Smooth muscle cell (in vitro differentiated cells): Measurements from ENCODE around the gene YWHAG. TPM values are rescaled to one million over a fixed set of nuclear protein-coding genes. Genes with fewer than 3 reads are reported as not detected.

Experiments used
- DNase-seq: peaks from one replicate; lab custom pipeline; 2025; ENCODE audit not compliant: unreplicated experiment; lab: John Stamatoyannopoulos, UW
- H2AFZ ChIP-seq: fragments of 200-600 bp; sonication (generic); 2 replicates; pipeline ENCODE4 v1.6.0; 2016; ENCODE audit warnings: antibody characterized with exemption, low read depth, mild to moderate bottlenecking
- H3F3A ChIP-seq: fragments of 200-600 bp; sonication (generic); 2 replicates; pipeline ENCODE4 v1.6.0; 2017; ENCODE audit warnings: antibody characterized with exemption, low read depth
- H3K27ac ChIP-seq: fragments of 200-600 bp; sonication (generic); 2 replicates; pipeline ENCODE4 v1.5.1; 2016; ENCODE audit warnings: low read depth, mild to moderate bottlenecking
- H3K27me3 ChIP-seq: fragments of 200-600 bp; sonication (generic); 2 replicates; pipeline ENCODE4 v1.6.1; 2016; ENCODE audit warnings: low read depth, mild to moderate bottlenecking
- H3K36me3 ChIP-seq: fragments of 200-600 bp; sonication (generic); 2 replicates; pipeline ENCODE4 v1.5.1; 2016; ENCODE audit warnings: low read depth
- H3K4me1 ChIP-seq: fragments of 200-600 bp; sonication (generic); 2 replicates; pipeline ENCODE4 v1.5.1; 2016; ENCODE audit warnings: low read depth
- H3K4me2 ChIP-seq: fragments of 200-600 bp; sonication (generic); 2 replicates; pipeline ENCODE4 v1.6.0; 2016; ENCODE audit warnings: mild to moderate bottlenecking
- H3K4me3 ChIP-seq: fragments of 200-600 bp; sonication (generic); 2 replicates; pipeline ENCODE4 v1.5.1; 2016; ENCODE audit warnings: mild to moderate bottlenecking
- H3K79me2 ChIP-seq: fragments of 200-600 bp; sonication (generic); 2 replicates; pipeline ENCODE4 v1.6.0; 2016; ENCODE audit warnings: low read depth, mild to moderate bottlenecking
- H3K9ac ChIP-seq: fragments of 200-600 bp; sonication (generic); 2 replicates; pipeline ENCODE4 v1.6.0; 2016; ENCODE audit warnings: low read depth
- H3K9me3 ChIP-seq: fragments of 200-600 bp; sonication (generic); replicated peaks from 2 replicates; pipeline ENCODE4 v1.5.1; 2016; ENCODE audit warnings: low read depth
- H4K20me1 ChIP-seq: fragments of 200-600 bp; sonication (generic); 2 replicates; pipeline ENCODE4 v1.6.0; 2016; ENCODE audit warnings: low read depth
- CTCF ChIP-seq: fragments of 200-600 bp; sonication (generic); IDR thresholded peaks from 2 replicates; pipeline ENCODE4 v1.5.1; 2017; ENCODE audit warnings: borderline replicate concordance, mild to moderate bottlenecking, antibody characterized with exemption; ENCODE audit not compliant: insufficient read depth, poor library complexity, severe bottlenecking
- WGBS: methylation state at CpG from one replicate; pipeline ENCODE4 v1.1.7; 2016; ENCODE audit warnings: low lambda C conversion rate; 5-methylcytosine and 5-hydroxymethylcytosine counted together
- polyA plus RNA-seq: library from polyadenylated mRNA; unstranded; fragments of >200 nt; fragmentation: Nextera tagmentation; extraction: Ambion mirVana; gene quantifications from 2 replicates; pipeline ENCODE4 v1.2.1, GENCODE V29; 2016
- total RNA-seq: library from RNA; depleted of rRNA; stranded (reverse); fragments of >200 nt; gene quantifications from 2 replicates; pipeline ENCODE4 v1.2.3, GENCODE V29; 2014

Gene YWHAG
- total and polyA plus RNA-seq, 2 experiments from 2014 or later, result 17.6 to 132 TPM

GRCh38 chr7:76330673-76331072 is 28.1 kb downstream of the YWHAG start:
- no peaks in the 10 kb centered on the region for H3K27me3 ChIP-seq

GRCh38 chr7:76330261-76330660 is 28.5 kb downstream of the YWHAG start:
- Histone ChIP-seq H3K4me1 (peaks cover 5% of the 10 kb centered on the region), H3K9me3 (no peaks in the 10 kb centered on the region), H3K36me3 (peaks cover 13% of the 10 kb centered on the region), H3K4me2 (no peak overlapping the region), H3K27ac (peak overlapping the region; percentile 37), H3F3A (peaks cover 12% of the 10 kb centered on the region), H3K79me2 (peaks cover 100% of the 10 kb centered on the region), H3K4me3 (no peak overlapping the region), H2AFZ (no peak overlapping the region), H4K20me1 (peaks cover 100% of the 10 kb centered on the region), H3K9ac (no peak overlapping the region), H3K27me3 (no peaks in the 10 kb centered on the region)
- no peak for DNase-seq
- no peak for TF ChIP-seq CTCF
- WGBS, result 36% methylated on average over 4 of the region's 4 CpGs

More at GRCh38 chr7:76330673-76331072, 28.1 kb downstream of the YWHAG start:
- no peak overlapping the region for H3K4me3 ChIP-seq
- H3K27ac ChIP-seq, result peak overlapping the region; percentile 37
- 61% methylated on average over 5 of the region's 5 CpGs for WGBS
- no peak overlapping the region for H3K9ac ChIP-seq
- TF ChIP-seq CTCF, result no peak
- no peaks in the 10 kb centered on the region for H3K9me3 ChIP-seq
- peaks cover 12% of the 10 kb centered on the region for H3F3A ChIP-seq
- peaks cover 13% of the 10 kb centered on the region for H3K36me3 ChIP-seq
- H3K79me2 ChIP-seq, result peaks cover 100% of the 10 kb centered on the region
- no peak overlapping the region for H3K4me2 ChIP-seq
- DNase-seq, result no peak
- peaks cover 100% of the 10 kb centered on the region for H4K20me1 ChIP-seq
- H2AFZ ChIP-seq, result no peak overlapping the region
- H3K4me1 ChIP-seq, result peaks cover 5% of the 10 kb centered on the region

- WGBS, result 96% methylated on average over 29 of the region's 29 CpGs
- no peak for DNase-seq
- no peak overlapping the region for H3K27ac ChIP-seq
- peaks cover 19% of the 10 kb centered on the region for H3F3A ChIP-seq
- H3K27me3 ChIP-seq, result no peaks in the 10 kb centered on the region
- no peak overlapping the region for H3K4me3 ChIP-seq
- no peak overlapping the region for H3K4me2 ChIP-seq
- H3K9me3 ChIP-seq, result no peaks in the 10 kb centered on the region
- no peak overlapping the region for H2AFZ ChIP-seq
- peaks cover 13% of the 10 kb centered on the region for H3K36me3 ChIP-seq
- H3K4me1 ChIP-seq, result peaks cover 5% of the 10 kb centered on the region
- no peak overlapping the region for H3K9ac ChIP-seq
- peaks cover 100% of the 10 kb centered on the region for H4K20me1 ChIP-seq
- peaks cover 100% of the 10 kb centered on the region for H3K79me2 ChIP-seq
- TF ChIP-seq CTCF, result no peak
Observed at GRCh38 chr7:76329479-76329878, 29.3 kb downstream of the YWHAG start.

- H3K27me3 ChIP-seq, result no peaks in the 10 kb centered on the region
- peaks cover 100% of the 10 kb centered on the region for H3K79me2 ChIP-seq
- no peak for DNase-seq
- H2AFZ ChIP-seq, result no peak overlapping the region
- H3K27ac ChIP-seq, result peak overlapping the region; percentile 31
- H3K4me3 ChIP-seq, result no peak overlapping the region
- H3K9ac ChIP-seq, result no peak overlapping the region
- peaks cover 5% of the 10 kb centered on the region for H3K4me1 ChIP-seq
- 87% methylated on average over 15 of the region's 15 CpGs for WGBS
- no peaks in the 10 kb centered on the region for H3K9me3 ChIP-seq
- peaks cover 13% of the 10 kb centered on the region for H3K36me3 ChIP-seq
- H3K4me2 ChIP-seq, result no peak overlapping the region
- H4K20me1 ChIP-seq, result peaks cover 100% of the 10 kb centered on the region
- TF ChIP-seq CTCF, result no peak
- H3F3A ChIP-seq, result peaks cover 17% of the 10 kb centered on the region
Observed at GRCh38 chr7:76328389-76328788, 30.4 kb downstream of the YWHAG start.
